ENCODE results near the gene WASL. TPM values are rescaled to one million over a fixed set of nuclear protein-coding genes. Genes with fewer than 3 reads are reported as not detected.

Gene WASL
- total and polyA plus RNA-seq, 2 of the 13 experiments (the other 11 are each of a cell fraction or from before 2014, with no cell fraction given): 7.9 to 12.8 TPM

- TF ChIP-seq ARID4A (CRISPR knock-in tag; IDR thresholded peaks at IDR 0.05; ENCODE audit: borderline replicate concordance): peak; percentile 77
- TF ChIP-seq PBX3 (CRISPR knock-in tag; IDR thresholded peaks at IDR 0.05; ENCODE audit: borderline replicate concordance): 0 out of 2 replicates have a peak, but pooled peaks have one; percentile 45
- 0 out of 2 replicates have a peak, but pooled peaks have one; percentile 31 for TF ChIP-seq ZKSCAN1 (IDR thresholded peaks at IDR 0.05; ENCODE audit: low read length)
- peak; percentile 72; the same call in 1 of the 2 replicates for TF ChIP-seq ZNF792 (CRISPR knock-in tag; IDR thresholded peaks at IDR 0.05)
- 0 out of 2 replicates have a peak, but pooled peaks have one; percentile 36 for TF ChIP-seq RBFOX2 (IDR thresholded peaks at IDR 0.05; ENCODE audit: low read depth, low read length)
- TF ChIP-seq ZEB1 (IDR thresholded peaks at IDR 0.05; ENCODE audit: insufficient replicate concordance, low read depth): no peak
- peak; percentile 50; the same call in 1 of the 2 replicates for TF ChIP-seq MXD4 (CRISPR knock-in tag; IDR thresholded peaks at IDR 0.05)
- no peak for TF ChIP-seq ZNF138 (CRISPR knock-in tag; IDR thresholded peaks at IDR 0.05; ENCODE audit: low read depth)
- TF ChIP-seq SPEN (CRISPR knock-in tag; IDR thresholded peaks at IDR 0.05; ENCODE audit: low read depth): peak; percentile 51; the same call in 1 of the 2 replicates
- TF ChIP-seq ZNF772 (CRISPR knock-in tag; IDR thresholded peaks at IDR 0.05): peak; percentile 65; the same call in 1 of the 2 replicates
- no peak for TF ChIP-seq SOX13 (IDR thresholded peaks at IDR 0.05)
- peak in 1 of 2 experiments; percentile 44; a peak in 2 of 4 replicates for TF ChIP-seq SOX13 (CRISPR knock-in tag; conservative IDR thresholded peaks at IDR 0.05 in 1 of 2, IDR thresholded peaks at IDR 0.05 in 1 of 2)
- TF ChIP-seq YY1 (IDR thresholded peaks at IDR 0.05; ENCODE audit: insufficient read depth, insufficient replicate concordance, low read depth, low read length): peak; percentile 43
- TF ChIP-seq POLR2G (IDR thresholded peaks at IDR 0.05; ENCODE audit: low read depth, low read length): peak; percentile 64
- TF ChIP-seq TGIF2 (CRISPR knock-in tag; IDR thresholded peaks at IDR 0.05): peak; percentile 21; the same call in 1 of the 2 replicates
- peak; percentile 82; the same call in 1 of the 2 replicates for TF ChIP-seq FOXK2 (IDR thresholded peaks at IDR 0.05)
- peak; percentile 11; the same call in 1 of the 2 replicates for TF ChIP-seq MNT (IDR thresholded peaks at IDR 0.05)
- peak; percentile 55; the same call in 1 of the 2 replicates for TF ChIP-seq HOXA3 (CRISPR knock-in tag; IDR thresholded peaks at IDR 0.05)
- TF ChIP-seq ZNF501 (CRISPR knock-in tag; IDR thresholded peaks at IDR 0.05): peak; percentile 62
- no peak for TF ChIP-seq WIZ (CRISPR knock-in tag; IDR thresholded peaks at IDR 0.05)
- TF ChIP-seq ZNF354B (CRISPR knock-in tag; IDR thresholded peaks at IDR 0.05): no peak
- peak; percentile 51; the same call in 1 of the 2 replicates for TF ChIP-seq ZNF350 (CRISPR knock-in tag; IDR thresholded peaks at IDR 0.05; ENCODE audit: borderline replicate concordance, low read depth)
- 0 out of 2 replicates have a peak, but pooled peaks have one; percentile 22 for TF ChIP-seq NCOR1 (IDR thresholded peaks at IDR 0.05; ENCODE audit: borderline replicate concordance, low read length)
Measured at GRCh38 chr7:123747620-123748141, 1.1 kb downstream of the WASL start (continued).
